NCI-H345 (cell line): ENCODE results near the gene AMOTL1.
"Not testable (repeated sequence)": the region's sequence is repeated elsewhere in the genome, so short reads cannot be mapped to it uniquely, and the experiment has no call there.

ENCODE experiments used
- DNase-seq: peaks from one replicate; lab custom pipeline; 2025; lab: John Stamatoyannopoulos, UW

The AMOTL1 gene

GRCh38 chr11:94825031-94825430 lies 56.9 kb downstream of the AMOTL1 start:
- DNase-seq, result no peak

DNA sequence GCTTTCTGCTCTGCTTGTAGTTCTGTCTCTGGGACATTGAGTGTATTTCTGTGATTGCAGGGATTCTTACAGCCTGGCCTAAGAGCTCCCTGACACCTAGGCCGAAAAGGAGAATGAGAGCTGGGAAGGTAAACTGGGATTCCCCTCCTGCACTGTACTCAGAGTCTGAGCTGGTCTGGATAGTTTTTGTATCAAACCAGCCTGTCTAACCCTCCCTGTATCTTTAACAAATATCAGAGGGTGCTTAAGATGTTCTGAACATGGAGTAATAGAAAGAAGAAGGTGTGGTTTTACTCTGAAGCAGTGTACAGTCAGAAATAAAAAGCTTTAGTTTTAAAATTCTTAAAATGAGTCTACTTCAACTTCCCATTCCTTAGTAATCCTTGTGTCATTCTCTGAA lies 57.3 kb downstream of the AMOTL1 start:
- DNase-seq, result no peak

- no peak for DNase-seq
These were observed 58.3 kb downstream of the AMOTL1 start for GRCh38 chr11:94826415-94826814.

DNA sequence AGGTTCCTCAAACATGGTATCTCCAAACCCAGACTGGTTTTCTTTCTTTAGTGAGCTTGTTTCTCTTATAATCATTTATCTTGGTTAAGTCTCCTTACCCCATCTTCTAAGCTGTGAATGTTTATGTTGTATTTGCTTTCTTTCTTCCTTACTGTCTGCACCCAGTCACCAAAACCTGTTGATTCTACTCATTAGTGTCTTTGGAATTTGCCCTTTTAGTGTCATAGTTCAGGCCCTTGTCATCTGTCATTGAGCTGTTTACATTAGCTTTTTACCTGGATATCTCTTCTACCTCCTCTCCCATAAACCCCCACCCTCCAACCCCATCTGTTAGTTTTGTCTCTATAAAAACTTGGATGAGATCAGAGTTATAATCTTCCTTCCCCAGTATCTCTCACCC lies 59.9 kb downstream of the AMOTL1 start:
- DNase-seq, result no peak

GRCh38 chr11:94830722-94831510 lies 62.8 kb downstream of the AMOTL1 start:
- no peak for DNase-seq

- no peak for DNase-seq
These were observed 63.4 kb downstream of the AMOTL1 start for GRCh38 chr11:94831529-94831928.

DNA sequence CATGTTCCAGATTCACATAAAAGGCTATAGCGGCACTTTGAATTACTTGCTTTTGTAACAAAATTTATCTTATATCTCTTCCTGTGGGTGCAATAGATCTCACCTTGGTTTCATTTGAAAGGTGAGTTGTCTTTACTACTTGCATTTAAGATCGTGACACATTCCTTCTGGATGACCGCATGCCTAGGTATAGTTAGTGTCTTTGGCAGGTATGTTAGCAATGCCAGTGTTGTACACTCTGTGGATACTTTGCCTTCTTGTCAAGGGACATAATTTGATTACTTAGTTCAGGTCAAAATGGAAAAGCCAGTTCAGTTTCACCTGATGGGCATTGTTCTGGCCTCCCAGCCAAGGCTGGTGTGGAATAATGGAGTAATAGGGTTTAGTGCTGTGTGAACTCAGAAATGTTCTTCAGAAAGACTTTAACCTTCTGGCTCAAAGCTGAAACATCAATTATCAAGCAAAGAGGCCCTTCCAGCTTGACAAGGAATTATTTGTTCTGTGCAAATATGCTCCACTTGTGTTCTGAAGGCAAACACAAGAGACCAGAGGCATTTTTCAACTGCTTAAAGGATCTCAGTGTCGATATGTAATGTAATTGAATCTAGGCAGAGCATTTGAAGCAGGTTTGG lies 64.6 kb downstream of the AMOTL1 start:
- no peak for DNase-seq

GRCh38 chr11:94834911-94835593 lies 66.9 kb downstream of the AMOTL1 start:
- DNase-seq, result no peak

DNA sequence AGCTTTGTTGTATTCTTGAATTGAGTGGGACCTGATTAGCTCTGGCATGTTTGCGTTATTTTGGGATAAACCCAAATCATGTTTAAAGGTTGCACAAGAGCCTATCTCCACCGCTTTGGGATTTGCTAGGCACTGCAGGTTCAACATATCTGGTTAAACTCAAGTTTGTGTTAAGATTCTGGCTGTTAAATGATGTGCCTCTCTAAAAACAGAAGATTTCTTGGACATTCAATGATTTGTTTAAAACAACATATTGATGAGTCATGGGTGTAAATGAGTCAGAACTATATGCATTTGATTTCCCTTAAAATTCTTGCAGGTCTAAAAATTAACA lies 67.4 kb downstream of the AMOTL1 start:
- DNase-seq, result no peak

DNA sequence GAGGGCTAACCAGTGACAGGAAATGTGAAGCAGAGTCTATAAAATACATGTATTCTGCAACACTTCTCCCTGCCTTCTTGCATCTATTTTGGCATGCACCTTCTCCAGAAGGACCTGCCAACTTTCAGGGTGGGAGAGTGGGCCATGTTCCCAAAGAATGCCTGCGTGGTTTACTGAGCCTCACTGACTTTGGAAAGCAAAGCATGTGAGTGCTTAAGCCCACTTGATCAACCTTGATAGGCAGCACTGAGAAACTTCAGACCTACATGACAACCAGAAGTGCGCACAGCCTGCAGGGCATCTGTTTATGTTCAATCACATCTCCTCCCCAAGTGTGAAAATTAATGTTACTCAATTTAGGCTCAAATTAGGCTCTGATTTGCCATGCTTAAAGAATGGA lies 69.2 kb downstream of the AMOTL1 start:
- peak; percentile 18 for DNase-seq

DNA sequence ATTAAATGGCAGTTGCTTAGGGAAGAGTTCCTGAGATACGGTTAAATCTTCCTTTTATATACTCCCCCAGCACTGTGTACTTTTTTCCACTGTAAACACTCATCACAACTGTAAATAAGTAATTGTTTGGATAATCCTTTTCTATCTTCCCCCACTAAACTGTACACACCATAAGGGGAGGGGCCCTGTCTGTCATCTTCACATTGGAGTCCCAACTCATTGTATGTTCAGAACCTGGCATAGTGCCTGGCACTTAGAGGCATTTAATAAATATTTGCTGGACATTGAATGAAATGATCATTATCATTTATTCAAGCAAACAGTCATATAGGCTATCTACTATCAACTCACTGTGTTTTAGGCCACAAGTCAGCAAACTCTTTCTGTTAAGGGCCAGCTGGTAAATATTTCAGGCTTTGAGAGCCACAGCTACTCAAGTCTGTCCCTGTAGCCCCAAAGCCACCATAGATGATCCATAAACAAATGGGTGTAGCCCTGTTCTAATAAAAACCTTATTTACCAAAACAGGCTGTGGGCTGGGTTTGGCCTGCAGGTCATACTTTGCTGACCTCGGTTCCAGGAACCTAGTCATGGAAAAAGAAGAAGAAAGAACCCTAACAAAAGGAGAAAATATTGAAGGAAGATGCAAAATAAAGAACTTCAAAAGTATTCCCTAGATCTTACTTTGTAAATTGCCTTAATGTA lies 70.0 kb downstream of the AMOTL1 start:
- DNase-seq, result peak; percentile 55

DNA sequence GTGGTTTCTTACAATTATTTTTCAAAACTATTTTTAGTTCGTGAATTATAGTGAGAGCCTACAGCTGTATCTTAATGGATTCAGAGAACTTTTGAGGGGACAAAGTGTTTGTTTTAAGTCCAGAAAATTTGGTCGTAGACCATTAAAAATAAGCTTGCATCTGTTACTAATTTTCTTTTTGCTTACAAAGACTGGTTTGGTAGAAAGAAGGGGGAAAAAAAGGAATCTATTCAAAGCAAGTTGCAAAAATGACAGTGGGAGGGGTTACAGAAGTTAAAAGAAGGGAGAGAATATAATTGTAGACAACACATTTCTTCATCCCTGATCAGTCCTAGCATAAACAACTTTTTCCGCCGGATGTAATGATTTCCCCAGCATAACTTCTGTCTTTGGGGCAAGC lies 72.1 kb downstream of the AMOTL1 start:
- DNase-seq, result no peak

GRCh38 chr11:94844031-94844430 lies 75.9 kb downstream of the AMOTL1 start:
- DNase-seq, result no peak

GRCh38 chr11:94845622-94846021 lies 77.5 kb downstream of the AMOTL1 start:
- DNase-seq, result no peak

DNA sequence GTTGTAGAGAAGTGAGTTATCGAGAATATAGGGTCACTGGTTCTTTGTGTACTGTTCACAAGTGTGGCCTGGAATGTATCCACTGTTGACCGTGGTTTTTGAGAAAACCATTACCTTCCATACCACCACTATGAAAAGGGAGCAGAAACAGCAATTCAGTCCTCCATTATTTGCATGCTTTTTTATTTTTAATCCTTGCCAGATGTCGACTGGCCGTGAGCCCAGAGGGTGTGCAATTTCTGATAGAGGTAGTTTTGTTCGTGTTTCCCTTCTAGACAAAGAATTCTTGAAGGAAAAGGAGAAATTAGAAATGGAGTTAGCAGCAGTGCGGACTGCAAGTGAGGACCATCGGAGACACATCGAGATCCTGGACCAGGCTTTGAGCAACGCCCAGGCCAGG lies 81.7 kb downstream of the AMOTL1 start:
- no peak for DNase-seq

- DNase-seq, result no peak
These were observed 83.9 kb downstream of the AMOTL1 start for GRCh38 chr11:94851864-94852636.

GRCh38 chr11:94853288-94853687 lies 85.1 kb downstream of the AMOTL1 start:
- not testable (repeated sequence) for DNase-seq

DNA sequence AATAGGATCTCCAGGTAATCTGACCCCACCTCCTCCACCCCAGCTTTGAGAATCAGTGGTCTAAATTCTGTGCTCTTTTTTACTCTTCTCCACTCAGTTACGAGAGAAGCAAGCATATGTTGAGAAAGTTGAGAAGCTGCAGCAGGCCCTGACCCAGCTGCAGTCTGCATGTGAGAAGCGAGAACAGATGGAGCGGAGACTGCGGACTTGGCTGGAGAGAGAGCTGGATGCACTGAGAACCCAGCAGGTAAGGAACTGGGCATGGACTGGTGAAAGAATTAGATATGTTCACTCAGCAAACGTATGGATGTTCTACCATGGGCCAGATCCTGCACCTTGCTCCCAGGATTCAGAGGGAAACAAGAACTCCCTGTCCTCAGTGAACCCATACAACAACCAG lies 85.7 kb downstream of the AMOTL1 start:
- DNase-seq, result no peak

DNA sequence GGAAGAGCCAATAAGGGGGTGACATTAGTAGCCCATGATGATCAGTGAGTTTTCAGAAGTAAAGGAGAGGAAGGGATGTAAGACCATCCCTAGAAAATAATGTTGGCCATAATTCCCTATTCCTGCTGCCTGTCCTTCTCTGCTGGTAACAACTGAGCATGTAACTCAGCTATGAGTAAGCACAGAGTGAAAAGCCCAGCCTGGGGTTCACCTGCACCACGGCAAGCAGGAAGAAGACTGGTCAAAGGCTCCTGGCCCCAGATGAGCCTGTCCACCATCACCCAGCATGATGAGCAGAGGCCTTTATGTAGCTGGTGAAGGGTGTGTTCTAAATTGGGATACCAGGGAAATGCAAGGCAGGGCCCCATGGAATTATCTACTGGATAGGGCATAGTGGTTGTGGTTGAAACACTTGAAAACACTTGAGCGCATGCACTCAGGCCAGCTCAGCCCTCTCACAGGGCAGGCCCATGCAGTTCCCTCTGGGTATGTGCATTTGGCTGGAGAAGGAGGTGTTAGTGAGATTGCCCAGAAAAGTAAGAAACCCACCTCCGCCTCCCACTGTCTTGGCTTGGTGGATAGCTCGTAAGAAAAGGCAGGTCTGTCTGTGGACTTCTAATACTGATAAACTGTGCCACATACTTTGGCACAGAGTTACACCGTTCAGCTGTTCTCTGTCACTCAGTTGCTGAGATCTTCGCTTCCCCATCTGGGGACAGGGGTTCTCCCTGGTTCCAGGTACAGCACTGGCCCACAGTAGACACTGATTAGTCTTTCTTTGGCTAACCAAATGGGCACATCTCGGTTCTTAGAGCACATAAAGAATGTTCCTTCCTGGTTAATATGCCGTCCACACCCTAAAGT lies 86.8 kb downstream of the AMOTL1 start:
- no peak for DNase-seq

DNA sequence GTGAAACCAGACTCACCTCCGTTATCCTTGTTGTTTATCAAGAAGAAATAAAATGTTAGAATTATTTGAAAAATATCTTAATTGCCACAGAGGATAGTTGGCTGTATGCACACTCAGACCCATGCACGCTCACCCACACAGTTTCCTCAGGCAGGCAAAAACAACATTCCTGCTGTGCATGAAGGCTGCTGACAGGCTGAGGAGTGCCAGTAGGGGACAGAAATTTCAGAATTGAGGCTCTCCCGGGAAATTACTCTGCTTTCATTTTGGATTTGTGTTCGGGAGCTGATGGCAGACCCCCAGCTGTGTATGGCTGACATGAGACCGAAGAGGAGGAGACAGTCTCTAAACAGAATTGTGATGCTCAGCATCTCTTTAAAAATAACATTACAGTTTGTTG lies 87.5 kb downstream of the AMOTL1 start:
- no peak for DNase-seq

DNA sequence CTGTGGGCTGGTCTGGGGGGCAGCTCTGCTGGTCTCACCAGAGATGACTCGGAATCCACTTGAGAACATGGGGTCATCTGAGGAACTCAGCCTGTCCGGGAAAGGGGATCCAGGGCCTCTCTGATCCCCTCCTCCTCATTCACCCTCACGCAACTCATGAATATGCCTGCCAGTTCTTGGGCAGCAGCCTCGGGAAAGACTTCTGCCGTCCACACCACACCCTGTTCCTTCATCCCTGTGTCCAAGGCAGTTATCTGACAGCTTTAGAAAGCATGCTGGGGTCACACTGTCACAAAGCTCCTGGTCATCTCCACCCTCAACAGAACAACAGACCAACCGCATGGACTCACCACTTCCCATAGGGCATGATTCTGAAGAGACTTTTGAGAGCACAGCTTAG lies 88.3 kb downstream of the AMOTL1 start:
- no peak for DNase-seq
